Stimulated activated CD4-positive, alpha-beta T cell treated with anti-CD3 and anti-CD28 coated beads, Interleukin-4, amount 100 ng/mL, for 48 hours (primary cell): ENCODE results near the gene DYNLT4.
"Not testable (repeated sequence)": the region's sequence is repeated elsewhere in the genome, so short reads cannot be mapped to it uniquely, and the experiment has no call there.

Experiments
- DNase-seq, 2 donors: peaks; one replicate each; pipeline ENCODE4 v3.0.0-alpha.2; 2020; ENCODE audit warnings: low read depth in 2 of 2

DYNLT4 gene

GRCh38 chr1:44788120-44788860, 18.9 kb downstream of the DYNLT4 start, which contains the start of gene BEST4:
Gene BEST4, minus strand, starts transcription at chr1:44788170. Its CDS starts 465 bp downstream, at chr1:44787705.
- DNase-seq, result no peak

DNA sequence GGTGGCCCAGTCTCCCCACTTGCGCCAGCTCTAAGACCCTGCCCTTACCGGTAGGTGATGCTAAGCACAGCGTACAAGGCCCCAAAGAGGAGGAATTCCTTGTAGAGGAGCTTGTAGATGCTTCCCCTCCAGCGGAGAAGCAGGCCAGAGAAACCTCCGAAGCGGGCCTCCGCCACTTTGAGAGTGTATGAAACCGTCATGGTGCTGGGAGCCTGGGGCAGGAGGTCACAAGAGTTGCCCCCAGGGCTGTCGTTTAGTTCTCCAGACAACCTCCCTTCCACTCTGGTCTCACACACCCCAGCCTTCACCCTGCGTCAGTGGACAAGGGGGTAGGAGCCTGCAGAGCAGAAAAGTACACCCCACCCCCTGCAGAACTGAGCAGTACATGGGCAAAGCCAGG, 19.6 kb downstream of the DYNLT4 start:
- no peak for DNase-seq

DNA sequence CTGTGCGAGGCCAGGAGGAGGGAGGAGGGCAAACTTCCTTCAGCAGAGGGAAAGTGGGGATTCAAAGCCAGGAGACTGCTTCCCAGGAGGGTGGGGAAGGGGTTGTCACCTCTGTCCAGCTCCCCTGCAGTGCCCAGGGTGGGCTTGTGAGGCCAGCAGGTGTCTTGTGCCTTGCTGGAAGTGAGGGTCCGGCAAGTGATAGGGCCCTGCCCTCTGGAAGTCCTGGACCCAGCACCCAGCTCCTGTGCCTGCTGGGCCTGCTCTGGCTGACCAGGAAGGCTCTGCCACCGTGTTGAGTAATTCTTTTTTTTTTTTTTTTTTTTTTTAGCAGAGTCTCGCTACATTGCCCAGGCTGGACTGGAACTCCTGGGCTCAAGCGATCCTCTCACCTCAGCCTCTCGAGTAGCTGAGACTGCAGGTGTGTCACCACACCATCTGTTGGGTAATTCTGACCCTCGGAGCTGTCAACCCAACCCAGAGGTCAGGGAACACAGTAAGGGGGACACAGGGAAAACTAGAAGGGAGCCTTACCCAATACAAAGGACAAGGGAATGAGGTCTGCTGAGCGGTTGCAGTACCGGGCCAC, 20.2 kb downstream of the DYNLT4 start:
- DNase-seq, result no peak

DNA sequence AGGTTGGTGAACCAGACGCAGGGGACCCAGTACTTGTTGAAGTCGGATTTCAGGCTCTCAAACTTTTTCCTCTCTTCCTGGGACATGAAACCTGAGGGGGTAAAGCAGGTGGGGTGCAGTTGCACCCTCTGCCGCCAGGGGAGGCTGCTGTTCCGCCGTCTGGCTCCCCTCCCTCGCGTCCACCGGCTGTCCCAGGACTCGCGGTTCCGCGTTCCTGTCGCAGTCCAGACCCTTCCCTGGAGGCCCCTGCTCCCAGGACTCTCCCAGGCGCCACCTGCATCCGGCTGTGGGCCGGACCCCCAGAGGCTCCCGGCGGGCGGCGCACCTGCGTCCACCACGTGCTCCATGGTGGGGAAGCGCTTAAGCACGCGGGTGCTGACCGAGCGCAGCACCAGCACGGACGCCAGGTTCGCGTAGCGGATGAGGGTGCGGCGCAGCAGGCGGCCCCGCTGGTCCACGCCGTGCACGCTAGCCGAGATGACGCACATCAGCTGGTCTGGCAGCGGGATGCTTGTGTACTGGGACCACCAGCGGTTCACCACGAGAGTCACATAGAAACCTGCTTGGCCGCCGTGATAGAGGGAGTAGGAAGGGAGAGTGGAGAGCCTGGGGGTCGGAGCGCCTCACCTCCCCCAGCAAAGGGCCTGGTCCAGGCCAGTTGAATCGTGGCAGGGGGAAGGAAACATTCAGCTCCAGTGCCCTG, 20.9 kb downstream of the DYNLT4 start:
- DNase-seq, result peak; percentile 69 to 74

DNA sequence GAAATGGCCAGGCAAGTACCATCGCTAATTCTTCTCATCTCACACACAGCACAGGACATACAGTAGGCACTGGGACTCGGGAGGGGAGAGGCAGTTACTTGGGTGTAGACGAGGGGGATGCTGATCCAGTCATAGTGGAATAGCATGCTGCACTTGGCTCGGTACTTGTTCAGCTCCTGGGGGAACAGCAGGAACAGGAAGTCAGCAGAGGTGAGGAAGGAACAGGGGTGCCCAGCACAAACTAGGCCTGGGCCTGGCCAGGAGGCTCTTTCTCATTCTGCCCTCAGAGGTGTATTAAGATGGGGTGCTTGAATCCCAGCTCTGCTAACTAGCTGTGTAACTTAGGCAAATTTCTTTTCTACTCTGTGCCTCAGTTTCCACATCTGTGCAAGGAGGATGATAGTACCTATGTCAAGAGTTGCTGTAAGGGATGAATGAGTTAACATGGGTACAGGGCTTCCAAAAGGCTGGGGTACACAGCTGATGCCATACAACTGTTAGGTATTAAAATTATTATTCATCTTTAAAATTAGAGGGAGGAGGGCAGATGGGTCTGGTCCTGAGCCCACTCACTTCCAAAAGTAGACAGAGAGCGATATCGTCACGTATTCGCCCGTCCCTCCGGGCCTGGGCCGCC, 21.5 kb downstream of the DYNLT4 start:
- no peak for DNase-seq

- no peak for DNase-seq
Observed at GRCh38 chr1:44785029-44785380, 22.1 kb downstream of the DYNLT4 start.

GRCh38 chr1:44784094-44785028, 22.8 kb downstream of the DYNLT4 start:
- DNase-seq, result no peak

DNA sequence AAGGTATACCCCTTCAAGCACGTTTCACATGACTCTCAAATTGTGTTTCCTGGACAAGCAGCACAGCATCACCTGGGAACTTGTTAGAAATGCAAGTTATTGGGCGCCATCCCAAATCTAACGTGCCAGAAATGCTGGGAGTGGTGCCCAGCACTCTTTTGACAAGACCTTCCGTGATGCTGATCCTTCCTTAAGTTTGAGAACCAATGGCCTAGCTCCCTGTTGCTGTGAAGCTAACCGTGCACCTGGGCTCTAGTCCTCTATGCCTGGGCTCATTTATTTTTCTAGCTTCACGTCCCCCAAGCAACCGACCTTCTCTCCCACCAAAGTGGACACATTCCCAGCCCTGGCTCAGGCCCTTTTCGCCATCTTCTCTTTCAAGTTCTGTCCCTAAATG, 23.5 kb downstream of the DYNLT4 start:
- no peak for DNase-seq

DNA sequence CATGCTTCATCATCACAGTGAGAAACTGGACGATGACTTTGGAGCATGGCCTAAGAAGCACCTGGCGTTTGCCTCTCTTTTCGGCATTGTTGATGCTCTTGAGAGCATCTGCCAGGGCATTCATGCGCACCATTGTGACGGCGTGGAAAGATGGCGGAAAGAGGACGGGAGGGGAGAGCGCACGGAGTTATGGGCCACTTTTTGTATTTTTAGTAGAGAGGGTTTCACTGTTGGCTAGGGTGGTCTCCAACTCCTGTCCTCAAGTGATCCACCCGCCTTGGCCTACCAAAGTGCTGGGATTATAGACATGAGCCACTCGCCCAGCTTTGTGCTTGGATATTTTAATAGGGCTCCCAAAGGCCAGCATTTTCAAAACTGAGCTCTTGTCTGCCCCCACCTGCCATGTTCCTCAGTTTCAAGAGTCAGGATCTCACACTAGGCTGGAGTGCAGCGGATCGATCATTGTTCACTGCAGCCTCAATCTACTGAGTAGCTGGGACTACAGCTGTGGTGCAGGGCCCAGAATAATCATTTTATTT, 26.5 kb downstream of the DYNLT4 start:
- no peak for DNase-seq

GRCh38 chr1:44778705-44779576, 28.2 kb downstream of the DYNLT4 start:
- no peak for DNase-seq

- DNase-seq, result no peak
Observed at GRCh38 chr1:44777969-44778635, 29.0 kb downstream of the DYNLT4 start.

DNA sequence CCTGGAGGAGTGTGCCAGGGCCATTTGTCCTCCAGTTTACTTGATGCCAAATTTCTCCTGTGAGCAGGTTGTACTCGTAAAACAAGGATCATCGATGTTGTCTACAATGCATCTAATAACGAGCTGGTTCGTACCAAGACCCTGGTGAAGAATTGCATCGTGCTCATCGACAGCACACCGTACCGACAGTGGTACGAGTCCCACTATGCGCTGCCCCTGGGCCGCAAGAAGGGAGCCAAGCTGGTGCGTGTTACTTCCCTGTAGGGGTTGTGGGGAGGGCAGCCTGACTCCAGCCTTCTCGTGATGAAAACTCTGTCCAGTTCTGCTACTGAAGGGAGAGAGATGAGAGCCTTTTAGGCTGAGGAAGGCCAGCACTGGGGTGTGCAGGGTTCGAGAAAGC, 29.6 kb downstream of the DYNLT4 start:
- no peak for DNase-seq

DNA sequence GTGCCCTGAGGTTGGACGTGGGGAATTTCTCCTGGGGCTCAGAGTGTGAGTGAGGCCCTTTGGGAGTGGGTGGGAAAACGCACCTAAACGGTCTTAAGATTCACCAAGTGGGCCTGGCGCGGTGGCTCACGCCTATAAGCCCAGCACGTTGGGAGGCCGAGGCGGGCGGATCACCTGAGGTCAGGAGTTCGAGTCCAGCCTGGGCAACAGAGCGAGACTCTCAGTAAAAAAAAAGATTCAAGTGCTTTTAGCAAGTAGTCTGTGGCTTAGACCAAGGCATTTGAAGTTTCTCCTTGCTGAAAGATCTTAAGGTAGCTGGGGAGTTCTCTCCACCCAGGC, 30.5 kb downstream of the DYNLT4 start:
- no peak for DNase-seq

- DNase-seq, result no peak
Observed at GRCh38 chr1:44775930-44776729, 31.0 kb downstream of the DYNLT4 start.

DNA sequence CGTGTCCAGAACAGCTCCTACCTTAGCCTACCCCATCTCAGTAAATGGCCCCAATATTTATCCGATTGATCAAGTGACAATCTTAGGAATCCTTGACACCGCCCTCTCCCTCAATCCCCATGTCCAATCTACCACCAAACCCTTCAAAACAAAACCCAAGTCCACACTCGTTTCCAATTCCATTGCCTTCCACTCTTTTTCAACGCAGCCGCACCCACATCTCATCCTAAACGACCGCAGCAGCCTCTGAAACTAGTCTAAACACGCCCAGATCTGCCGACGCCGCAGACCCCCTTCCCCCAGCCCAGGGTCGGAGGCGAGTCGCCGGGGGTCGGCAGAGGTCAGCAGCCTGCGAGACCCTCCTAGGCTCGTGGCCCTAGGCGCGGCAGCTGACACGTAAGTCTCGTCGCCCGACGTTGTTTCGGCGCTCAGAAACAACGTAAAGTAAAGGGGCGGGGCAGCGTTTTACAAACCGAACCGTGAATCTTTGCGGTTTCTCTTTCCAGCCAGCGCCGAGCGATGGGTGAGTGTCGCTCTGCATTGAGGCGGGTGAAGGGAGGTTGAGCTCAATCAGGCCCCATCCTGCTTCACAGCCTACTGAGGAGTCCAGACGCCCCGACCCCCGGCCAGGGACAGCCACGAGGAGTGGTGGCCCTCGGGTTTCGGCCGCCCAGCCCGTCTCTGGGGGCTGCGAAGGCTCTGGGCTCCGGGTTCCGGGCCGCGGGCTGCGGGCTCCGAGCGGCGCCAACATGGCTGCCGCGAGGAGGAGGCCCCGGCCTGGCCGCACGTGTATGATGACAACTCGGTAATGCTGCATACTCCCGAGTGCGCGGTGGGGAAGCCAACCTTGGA, 31.8 kb downstream of the DYNLT4 start, which contains the start of gene RPS8:
Gene RPS8, plus strand, starts transcription at position 463 of the 852 bp plus-strand sequence. Its CDS starts 57 bp downstream, at position 520.
- peak; percentile 85 to 88 for DNase-seq

DNA sequence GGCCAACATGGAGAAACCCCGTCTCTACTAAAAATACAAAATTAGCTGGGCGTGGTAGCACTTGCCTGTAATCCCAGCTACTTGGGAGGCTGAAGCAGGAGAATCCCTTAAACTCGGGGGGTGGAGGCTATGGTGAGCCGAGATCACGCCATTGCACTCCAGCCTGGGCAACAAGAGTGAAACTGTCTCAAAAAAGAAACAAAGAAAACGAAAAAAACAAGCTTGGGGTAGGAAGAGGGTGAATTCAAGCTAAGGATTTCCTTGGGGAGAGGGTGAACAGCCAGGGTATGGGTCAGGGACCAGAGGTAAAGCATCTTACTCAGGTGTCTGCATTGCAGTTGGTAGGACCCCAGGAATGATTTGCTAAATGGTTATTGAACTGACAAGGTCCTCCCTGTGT, 40.7 kb downstream of the DYNLT4 start:
- DNase-seq, result not testable (repeated sequence)

- DNase-seq, result no peak
Observed at GRCh38 chr1:44760876-44761275, 46.3 kb downstream of the DYNLT4 start.

DNA sequence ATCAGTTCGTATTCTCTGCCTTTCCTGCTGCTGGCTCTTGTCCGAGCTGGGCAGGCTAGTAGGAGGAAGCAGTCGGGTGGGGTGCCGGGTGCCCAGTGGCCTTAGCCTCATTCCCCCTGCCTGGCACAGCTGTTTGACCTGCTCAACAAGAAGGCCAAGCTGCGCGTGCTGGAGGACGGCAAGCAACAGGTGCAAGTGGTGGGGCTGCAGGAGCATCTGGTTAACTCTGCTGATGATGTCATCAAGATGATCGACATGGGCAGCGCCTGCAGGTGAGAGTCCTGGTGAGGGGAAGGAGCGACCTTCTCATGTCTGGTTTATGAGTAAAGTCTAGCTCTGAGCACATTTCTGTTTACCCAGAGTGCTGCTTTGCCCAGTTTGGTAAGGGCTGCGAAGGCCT, 48.1 kb downstream of the DYNLT4 start:
- DNase-seq, result no peak
